Measurements from ENCODE around the gene KRTAP10-1.

KRTAP10-1 gene

DNA sequence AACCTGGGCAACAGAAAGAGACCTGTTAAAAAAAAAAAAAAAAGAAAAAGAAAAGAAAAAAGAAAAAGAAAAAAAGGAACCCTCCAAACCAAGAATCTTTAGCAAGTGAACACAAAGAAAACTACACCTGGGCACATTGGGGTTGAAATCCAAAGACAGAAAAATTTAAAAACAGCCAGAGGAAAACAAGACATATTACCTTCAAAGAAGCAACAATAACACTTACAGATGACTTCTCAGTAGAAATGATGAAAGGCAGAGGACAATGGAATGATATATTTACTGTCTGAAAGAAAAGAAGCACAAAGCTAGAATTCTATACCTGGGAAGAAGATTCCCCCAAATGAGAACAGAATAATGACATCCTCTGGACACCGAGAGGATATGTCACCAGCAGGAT is 2.7 kb upstream of the KRTAP10-1 start:
- Histone ChIP-seq H3K9me3 (ENCODE audit: insufficient read depth, low read length) (0 out of 2 replicates have a peak, but pooled peaks cover 12% of the 10 kb centered on the region), H3K9ac (ENCODE audit: low read length) (no peak overlapping the region), H3F3A (ENCODE audit: insufficient read depth) (no peaks in the 10 kb centered on the region), H3K4me2 (ENCODE audit: low read depth, low read length, poor library complexity, severe bottlenecking) (no peak overlapping the region), H3K36me3 (ENCODE audit: low read length) (0 out of 2 replicates have a peak, but pooled peaks cover 4% of the 10 kb centered on the region), H2AFZ (ENCODE audit: low read depth, low read length, severe bottlenecking) (no peak overlapping the region), H3K4me3 (ENCODE audit: insufficient read depth, low read length, poor library complexity, severe bottlenecking) (no peak overlapping the region), H3K9me2 (replicated peaks; ENCODE audit: insufficient read depth, low read length) (no peaks in the 10 kb centered on the region), H3K27ac (ENCODE audit: low read depth, low read length) (no peak overlapping the region), H3K27me3 (ENCODE audit: low read length) (no peaks in the 10 kb centered on the region), H3K79me2 (ENCODE audit: insufficient read depth, low read length) (no peaks in the 10 kb centered on the region), H4K20me1 (ENCODE audit: low read depth, low read length) (no peaks in the 10 kb centered on the region)
- TF ChIP-seq EZH2phosphoT487 (conservative IDR thresholded peaks at IDR 0.05; ENCODE audit: low read length): no peak
- TF ChIP-seq, protein P1, sequence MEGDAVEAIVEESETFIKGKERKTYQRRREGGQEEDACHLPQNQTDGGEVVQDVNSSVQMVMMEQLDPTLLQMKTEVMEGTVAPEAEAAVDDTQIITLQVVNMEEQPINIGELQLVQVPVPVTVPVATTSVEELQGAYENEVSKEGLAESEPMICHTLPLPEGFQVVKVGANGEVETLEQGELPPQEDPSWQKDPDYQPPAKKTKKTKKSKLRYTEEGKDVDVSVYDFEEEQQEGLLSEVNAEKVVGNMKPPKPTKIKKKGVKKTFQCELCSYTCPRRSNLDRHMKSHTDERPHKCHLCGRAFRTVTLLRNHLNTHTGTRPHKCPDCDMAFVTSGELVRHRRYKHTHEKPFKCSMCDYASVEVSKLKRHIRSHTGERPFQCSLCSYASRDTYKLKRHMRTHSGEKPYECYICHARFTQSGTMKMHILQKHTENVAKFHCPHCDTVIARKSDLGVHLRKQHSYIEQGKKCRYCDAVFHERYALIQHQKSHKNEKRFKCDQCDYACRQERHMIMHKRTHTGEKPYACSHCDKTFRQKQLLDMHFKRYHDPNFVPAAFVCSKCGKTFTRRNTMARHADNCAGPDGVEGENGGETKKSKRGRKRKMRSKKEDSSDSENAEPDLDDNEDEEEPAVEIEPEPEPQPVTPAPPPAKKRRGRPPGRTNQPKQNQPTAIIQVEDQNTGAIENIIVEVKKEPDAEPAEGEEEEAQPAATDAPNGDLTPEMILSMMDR (IDR thresholded peaks at IDR 0.05; ENCODE audit: insufficient read depth, low read length, poor library complexity, severe bottlenecking): no peak

DNA sequence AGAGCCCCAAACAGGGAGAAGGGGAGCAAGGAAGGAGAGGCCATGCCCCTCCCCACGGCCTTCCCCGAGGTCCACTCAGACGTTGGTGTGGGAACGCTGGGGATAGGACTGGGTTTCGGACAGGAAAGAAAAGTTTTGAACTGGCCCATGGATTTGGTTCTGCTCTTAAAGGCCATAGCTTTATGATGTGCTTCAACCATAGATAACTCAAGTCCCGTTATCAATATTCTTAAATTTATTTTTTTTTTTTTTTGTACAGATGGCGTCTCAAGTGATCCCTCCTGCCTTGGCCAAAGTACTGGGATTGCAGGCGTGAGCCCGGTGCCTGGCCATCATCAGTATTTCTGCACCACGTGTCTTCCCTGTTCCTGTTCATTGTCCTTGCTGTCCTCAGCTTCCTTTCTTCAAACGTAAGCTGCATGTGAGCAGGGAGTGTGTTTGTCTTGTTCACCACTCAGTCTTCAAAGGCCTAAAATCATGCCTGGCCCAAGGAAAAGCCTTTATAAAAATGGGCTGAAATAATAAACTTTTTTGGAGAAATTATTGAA is 820 bp upstream of the KRTAP10-1 start:
- no peak overlapping the region for H3K27ac ChIP-seq (ENCODE audit: low read depth, low read length)
- H3K4me2 ChIP-seq (ENCODE audit: low read depth, low read length, poor library complexity, severe bottlenecking): no peak overlapping the region
- H3K27me3 ChIP-seq (ENCODE audit: low read length): no peaks in the 10 kb centered on the region
- no peaks in the 10 kb centered on the region for H3F3A ChIP-seq (ENCODE audit: insufficient read depth)
- no peak overlapping the region for H2AFZ ChIP-seq (ENCODE audit: low read depth, low read length, severe bottlenecking)
- no peaks in the 10 kb centered on the region for H3K36me3 ChIP-seq (ENCODE audit: low read length)
- 0 out of 2 replicates have a peak, but pooled peaks cover 9% of the 10 kb centered on the region for H3K9me3 ChIP-seq (ENCODE audit: insufficient read depth, low read length)
- TF ChIP-seq, protein P1 (IDR thresholded peaks at IDR 0.05; ENCODE audit: insufficient read depth, low read length, poor library complexity, severe bottlenecking): no peak
- TF ChIP-seq EZH2phosphoT487 (conservative IDR thresholded peaks at IDR 0.05; ENCODE audit: low read length): no peak
- no peak overlapping the region for H3K4me3 ChIP-seq (ENCODE audit: insufficient read depth, low read length, poor library complexity, severe bottlenecking)
- no peak overlapping the region for H3K9ac ChIP-seq (ENCODE audit: low read length)
- H3K79me2 ChIP-seq (ENCODE audit: insufficient read depth, low read length): no peaks in the 10 kb centered on the region
- no peaks in the 10 kb centered on the region for H4K20me1 ChIP-seq (ENCODE audit: low read depth, low read length)
- H3K9me2 ChIP-seq (replicated peaks; ENCODE audit: insufficient read depth, low read length): no peaks in the 10 kb centered on the region

DNA sequence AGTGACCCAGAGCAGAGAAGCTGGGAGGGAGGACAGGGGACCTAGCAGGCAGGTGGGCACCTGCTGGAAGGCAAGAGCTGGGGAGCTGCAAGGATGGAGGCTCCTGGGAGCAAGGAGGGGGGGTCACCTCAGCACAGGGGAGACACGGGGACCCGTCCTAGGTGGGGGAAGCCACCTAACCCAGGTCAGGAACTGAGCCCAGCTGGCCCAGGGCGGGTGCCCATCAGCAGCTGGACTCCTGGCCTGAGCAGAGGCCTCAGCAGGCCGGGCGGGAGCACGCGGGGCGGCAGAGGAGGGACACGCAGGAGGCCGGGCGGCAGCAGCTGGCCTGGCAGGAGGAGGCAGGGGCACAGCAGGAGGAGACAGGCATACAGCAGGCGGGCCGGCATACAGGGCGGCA is 949 bp downstream of the KRTAP10-1 start:
- no peaks in the 10 kb centered on the region for H3K27me3 ChIP-seq (ENCODE audit: low read length)
- no peaks in the 10 kb centered on the region for H3F3A ChIP-seq (ENCODE audit: insufficient read depth)
- no peaks in the 10 kb centered on the region for H3K36me3 ChIP-seq (ENCODE audit: low read length)
- H2AFZ ChIP-seq (ENCODE audit: low read depth, low read length, severe bottlenecking): no peak overlapping the region
- TF ChIP-seq, protein P1 (IDR thresholded peaks at IDR 0.05; ENCODE audit: insufficient read depth, low read length, poor library complexity, severe bottlenecking): no peak
- no peak for TF ChIP-seq EZH2phosphoT487 (conservative IDR thresholded peaks at IDR 0.05; ENCODE audit: low read length)
- H3K4me3 ChIP-seq (ENCODE audit: insufficient read depth, low read length, poor library complexity, severe bottlenecking): no peak overlapping the region
- H3K79me2 ChIP-seq (ENCODE audit: insufficient read depth, low read length): no peaks in the 10 kb centered on the region
- H3K9me2 ChIP-seq (replicated peaks; ENCODE audit: insufficient read depth, low read length): no peaks in the 10 kb centered on the region
- no peak overlapping the region for H3K9ac ChIP-seq (ENCODE audit: low read length)
- H3K4me2 ChIP-seq (ENCODE audit: low read depth, low read length, poor library complexity, severe bottlenecking): no peak overlapping the region
- 0 out of 2 replicates have a peak, but pooled peaks cover 9% of the 10 kb centered on the region for H3K9me3 ChIP-seq (ENCODE audit: insufficient read depth, low read length)
- H4K20me1 ChIP-seq (ENCODE audit: low read depth, low read length): no peaks in the 10 kb centered on the region
- no peak overlapping the region for H3K27ac ChIP-seq (ENCODE audit: low read depth, low read length)

All from SU-DHL-6 (cell line).